GM12801 (cell line): ENCODE measurements around the gene ANKRD22.

ENCODE experiments used
- CTCF ChIP-seq: IDR thresholded peaks from one replicate; pipeline ENCODE4 v1.5.1; 2011; ENCODE audit warnings: control low read depth; ENCODE audit not compliant: insufficient read length; ENCODE audit errors: extremely low read depth

The ANKRD22 gene

GRCh38 chr10:88854684-88855083 is 3.0 kb upstream of the ANKRD22 start:
- no peak for TF ChIP-seq CTCF

GRCh38 chr10:88853155-88853881 is 1.7 kb upstream of the ANKRD22 start:
- no peak for TF ChIP-seq CTCF

- TF ChIP-seq CTCF = no peak
These were observed 683 bp upstream of the ANKRD22 start for GRCh38 chr10:88852327-88852726.

- no peak for TF ChIP-seq CTCF
These were observed 932 bp downstream of the ANKRD22 start for GRCh38 chr10:88850712-88851111.

GRCh38 chr10:88849234-88849633 is 2.4 kb downstream of the ANKRD22 start:
- no peak for TF ChIP-seq CTCF

- TF ChIP-seq CTCF = no peak
These were observed 3.1 kb downstream of the ANKRD22 start for GRCh38 chr10:88848499-88848898.

GRCh38 chr10:88843171-88843570 is 8.5 kb downstream of the ANKRD22 start:
- no peak for TF ChIP-seq CTCF
